Parietal lobe (tissue), 2 donors: ENCODE data around the gene HILPDA. TPM values are rescaled to one million over a fixed set of nuclear protein-coding genes. Genes with fewer than 3 reads are reported as not detected.

Experiments
- small RNA-seq: library from RNA; depleted of rRNA; stranded (forward); fragments of <200 nt; gene quantifications from one replicate; pipeline ENCODE3, GENCODE V24; 2014; ENCODE audit warnings: low replicate concordance
- total RNA-seq: library from RNA; depleted of rRNA; stranded (reverse); fragments of >200 nt; gene quantifications from one replicate; pipeline ENCODE4 v1.2.3, GENCODE V29; 2014

HILPDA gene, protein sequence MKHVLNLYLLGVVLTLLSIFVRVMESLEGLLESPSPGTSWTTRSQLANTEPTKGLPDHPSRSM
- 43.2 TPM for total RNA-seq

DNA sequence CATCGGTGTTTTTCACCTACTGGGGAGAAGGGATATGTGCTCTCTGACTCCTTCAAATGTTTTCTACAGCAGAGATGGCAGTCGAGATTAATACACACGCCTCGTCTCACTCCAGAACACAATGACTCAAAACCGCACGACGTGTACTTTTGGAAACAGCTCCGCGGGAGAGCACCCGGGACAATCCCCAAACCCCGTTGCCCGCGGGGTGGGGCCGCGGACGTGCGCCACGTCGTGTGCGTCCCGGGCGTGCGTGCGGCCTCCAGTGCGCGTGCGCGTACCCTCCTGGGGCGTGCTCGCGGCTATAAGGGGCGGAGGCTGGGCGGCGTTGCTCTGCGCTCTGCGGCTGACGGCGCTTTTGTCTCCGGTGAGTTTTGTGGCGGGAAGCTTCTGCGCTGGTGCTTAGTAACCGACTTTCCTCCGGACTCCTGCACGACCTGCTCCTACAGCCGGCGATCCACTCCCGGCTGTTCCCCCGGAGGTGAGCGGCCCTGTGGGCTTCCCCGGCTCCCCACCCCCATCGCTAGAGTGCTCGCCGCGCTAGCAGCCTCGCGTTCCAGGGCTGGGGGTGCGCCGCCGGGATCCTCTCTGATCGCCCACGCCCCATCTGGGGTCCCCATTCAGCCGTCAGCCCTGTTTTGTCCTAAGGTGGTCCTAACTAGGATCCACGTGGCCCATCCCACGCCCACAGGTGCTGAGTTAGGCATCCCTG lies at the start of gene HILPDA:
Gene HILPDA, plus strand, starts transcription at position 336 of the 712 bp plus-strand sequence. CDS start 1,391 bp downstream, outside the sequence.

DNA sequence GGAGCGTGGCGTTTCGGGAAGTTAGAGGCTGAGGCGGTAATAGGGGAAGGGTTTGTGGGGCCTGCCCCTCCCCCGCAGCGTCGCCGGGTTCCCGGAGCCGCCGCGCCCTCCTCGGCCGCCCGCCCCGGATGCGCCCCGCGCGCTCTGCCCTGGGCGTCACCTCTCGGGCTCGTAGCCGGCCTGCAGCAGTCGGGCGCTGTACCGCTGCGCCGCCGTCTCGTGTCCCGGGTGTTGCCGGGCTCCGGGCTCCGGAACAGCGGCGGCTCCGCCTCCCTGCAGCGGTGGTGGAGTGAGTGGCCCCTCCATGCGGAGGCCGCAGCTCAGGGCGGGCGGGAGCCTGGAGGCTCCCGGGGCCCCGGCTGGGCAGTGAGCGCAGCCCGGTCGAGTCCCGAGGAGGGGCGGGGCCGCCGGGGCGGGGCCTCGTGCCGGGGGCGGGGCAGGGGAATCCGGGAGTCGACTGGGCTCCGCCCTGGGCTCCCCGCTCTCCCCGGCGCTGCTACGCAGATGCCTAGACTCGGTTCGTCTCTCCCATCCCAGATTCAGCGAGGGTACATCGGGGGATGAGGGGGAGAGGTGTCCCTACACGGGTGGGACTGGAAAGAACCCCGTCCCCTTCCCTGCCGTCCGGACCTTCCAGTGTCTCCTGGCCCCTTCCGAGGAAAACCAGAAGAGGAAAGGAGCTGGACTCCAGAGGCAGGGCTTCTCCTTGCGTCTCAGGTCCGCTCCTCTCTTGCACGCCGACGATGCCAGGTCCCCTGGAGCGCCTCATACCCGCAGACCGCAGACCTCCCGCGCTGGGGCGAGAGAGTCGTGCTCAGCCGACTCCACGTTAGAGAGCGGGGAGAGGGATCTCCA lies 45.9 kb upstream of the HILPDA start, which contains the start of gene IMPDH1:
Gene IMPDH1, minus strand, starts transcription at position 387 of the 855 bp plus-strand sequence. Its CDS starts 81 bp downstream, at position 306.

DNA sequence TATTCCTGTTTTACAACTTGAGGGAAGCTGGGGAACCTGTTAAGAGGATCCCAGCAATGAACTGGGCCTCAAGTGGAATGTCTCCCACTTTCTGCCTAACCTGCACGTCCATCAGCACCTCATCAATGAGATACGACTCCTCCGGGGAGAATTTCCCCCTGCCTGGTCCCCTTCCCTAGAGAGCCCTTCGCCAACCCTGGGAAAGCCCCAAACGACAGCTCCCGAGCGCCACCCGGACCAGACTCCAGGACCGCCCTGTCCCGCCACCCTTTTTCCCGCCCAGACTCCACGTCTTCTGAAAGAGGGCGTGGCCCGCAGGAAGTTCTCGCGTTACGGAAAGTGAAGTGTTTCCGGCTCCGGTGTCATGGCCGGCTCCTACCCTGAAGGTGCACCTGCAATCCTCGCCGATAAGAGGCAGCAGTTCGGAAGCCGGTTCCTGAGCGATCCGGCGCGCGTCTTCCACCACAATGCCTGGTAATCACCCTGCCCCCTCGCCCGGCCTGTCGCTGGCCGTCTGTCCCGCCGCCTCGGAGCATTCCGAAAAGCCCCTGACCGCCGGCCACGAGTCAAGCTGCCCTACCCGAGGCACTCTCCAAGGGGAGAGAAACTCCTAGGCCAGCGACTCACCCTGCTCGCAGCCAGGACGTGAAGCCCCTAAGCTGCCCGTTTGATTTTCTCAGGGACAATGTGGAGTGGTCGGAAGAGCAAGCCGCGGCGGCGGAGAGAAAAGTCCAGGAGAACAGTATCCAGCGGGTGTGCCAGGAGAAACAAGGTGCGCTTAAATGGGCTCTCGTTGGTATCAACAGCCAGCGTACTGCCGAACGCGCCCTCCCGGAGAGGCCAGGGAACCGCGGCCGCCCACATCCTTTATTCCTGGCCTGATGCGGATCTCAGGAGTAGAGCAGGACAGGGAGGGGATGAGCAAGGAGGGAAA lies 21.0 kb downstream of the HILPDA start, which contains the start of gene METTL2B:
Gene METTL2B, plus strand, starts transcription at position 347 of the 934 bp plus-strand sequence. Its CDS starts 18 bp downstream, at position 365.

Small RNA genes lying within 50 kb of the gene (small RNA-seq; reads per million reads assigned to genes)
- gene AC010655.1 (not detected), gene AC010655.2 (not detected), gene RF00017 (not detected), gene RNU7-54P (not detected)

Other genes starting within 250 kb of the HILPDA start
- not detected for gene LEP, start 214.6 kb upstream of the HILPDA start, total RNA-seq
- gene RBM28, start 112.0 kb upstream of the HILPDA start, total RNA-seq: 38.8 TPM
- gene PRRT4, start 94.2 kb upstream of the HILPDA start, total RNA-seq: 2.5 TPM
- 36.0 TPM for gene IMPDH1, start 45.9 kb upstream of the HILPDA start, total RNA-seq
- gene METTL2B, start 20.9 kb downstream of the HILPDA start, total RNA-seq: 36.9 TPM
- gene GARIN1A, start 216.4 kb downstream of the HILPDA start, total RNA-seq: 3.4 TPM